Osteocyte (in vitro differentiated cells): ENCODE measurements around the gene C22orf23. TPM values are rescaled to one million over a fixed set of nuclear protein-coding genes. Genes with fewer than 3 reads are reported as not detected.

Experiments
- DNase-seq: peaks from one replicate; pipeline ENCODE4 v3.0.0; 2021; ENCODE audit warnings: mixed read lengths; ENCODE audit not compliant: unreplicated experiment; ENCODE audit errors: extremely low spot score
- H3K27ac Mint-ChIP-seq: one replicate; pipeline ENCODE4 v1.8.0; 2021; ENCODE audit warnings: mild to moderate bottlenecking, mixed read lengths; ENCODE audit not compliant: unreplicated experiment
- H3K27me3 Mint-ChIP-seq: one replicate; pipeline ENCODE4 v1.8.0; 2021; ENCODE audit warnings: mixed read lengths; ENCODE audit not compliant: unreplicated experiment
- H3K36me3 Mint-ChIP-seq: one replicate; pipeline ENCODE4 v1.8.0; 2021; ENCODE audit warnings: mixed read lengths; ENCODE audit not compliant: unreplicated experiment
- H3K4me1 Mint-ChIP-seq: one replicate; pipeline ENCODE4 v1.8.0; 2021; ENCODE audit warnings: mixed read lengths; ENCODE audit not compliant: unreplicated experiment
- H3K4me3 Mint-ChIP-seq: one replicate; pipeline ENCODE4 v1.8.0; 2021; ENCODE audit warnings: mild to moderate bottlenecking, moderate library complexity, mixed read lengths; ENCODE audit not compliant: unreplicated experiment
- H3K9me3 Mint-ChIP-seq: one replicate; pipeline ENCODE4 v1.8.0; 2021; ENCODE audit warnings: mixed read lengths; ENCODE audit not compliant: unreplicated experiment
- total RNA-seq: library from RNA; stranded (reverse); gene quantifications from 2 replicates; pipeline ENCODE4 v1.2.1, GENCODE V29; 2021
- TF ChIP-seq, protein P1 (sequence below): fragments of 200-600 bp; sonication (generic); IDR thresholded peaks from 2 replicates; pipeline ENCODE4 v1.5.0; 2021; ENCODE audit warnings: antibody characterized with exemption, mild to moderate bottlenecking, moderate library complexity

C22orf23 gene
- total RNA-seq, 1 donor from 2014 or later = not detected

DNA sequence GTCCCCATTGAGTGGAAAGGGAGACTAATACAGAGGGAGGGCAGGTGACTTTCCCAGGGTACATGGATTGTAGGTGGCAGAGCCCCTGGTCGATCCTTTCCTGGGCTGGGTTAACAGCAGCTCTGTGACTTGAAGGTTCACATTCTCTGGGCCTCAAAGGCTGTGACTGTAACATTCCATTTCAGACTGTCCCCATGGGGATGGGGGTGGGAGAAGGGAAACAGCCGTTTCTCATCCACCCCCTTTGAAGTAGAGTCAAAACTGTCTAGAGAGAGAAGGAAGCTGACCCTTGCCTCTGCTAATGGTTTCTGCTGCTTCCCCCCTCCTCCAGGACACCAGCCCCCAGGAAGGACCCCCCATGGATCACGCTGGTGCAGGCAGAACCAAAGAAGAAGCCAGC is 28.1 kb downstream of the C22orf23 start:
- H3K4me1 Mint-ChIP-seq = peaks cover 3% of the 10 kb centered on the region
- DNase-seq = no peak
- no peak overlapping the region for H3K4me3 Mint-ChIP-seq
- TF ChIP-seq, protein P1, sequence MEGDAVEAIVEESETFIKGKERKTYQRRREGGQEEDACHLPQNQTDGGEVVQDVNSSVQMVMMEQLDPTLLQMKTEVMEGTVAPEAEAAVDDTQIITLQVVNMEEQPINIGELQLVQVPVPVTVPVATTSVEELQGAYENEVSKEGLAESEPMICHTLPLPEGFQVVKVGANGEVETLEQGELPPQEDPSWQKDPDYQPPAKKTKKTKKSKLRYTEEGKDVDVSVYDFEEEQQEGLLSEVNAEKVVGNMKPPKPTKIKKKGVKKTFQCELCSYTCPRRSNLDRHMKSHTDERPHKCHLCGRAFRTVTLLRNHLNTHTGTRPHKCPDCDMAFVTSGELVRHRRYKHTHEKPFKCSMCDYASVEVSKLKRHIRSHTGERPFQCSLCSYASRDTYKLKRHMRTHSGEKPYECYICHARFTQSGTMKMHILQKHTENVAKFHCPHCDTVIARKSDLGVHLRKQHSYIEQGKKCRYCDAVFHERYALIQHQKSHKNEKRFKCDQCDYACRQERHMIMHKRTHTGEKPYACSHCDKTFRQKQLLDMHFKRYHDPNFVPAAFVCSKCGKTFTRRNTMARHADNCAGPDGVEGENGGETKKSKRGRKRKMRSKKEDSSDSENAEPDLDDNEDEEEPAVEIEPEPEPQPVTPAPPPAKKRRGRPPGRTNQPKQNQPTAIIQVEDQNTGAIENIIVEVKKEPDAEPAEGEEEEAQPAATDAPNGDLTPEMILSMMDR = no peak
- H3K9me3 Mint-ChIP-seq = no peaks in the 10 kb centered on the region
- no peak overlapping the region for H3K27ac Mint-ChIP-seq
- H3K36me3 Mint-ChIP-seq = peaks cover 18% of the 10 kb centered on the region
- H3K27me3 Mint-ChIP-seq = no peaks in the 10 kb centered on the region

DNA sequence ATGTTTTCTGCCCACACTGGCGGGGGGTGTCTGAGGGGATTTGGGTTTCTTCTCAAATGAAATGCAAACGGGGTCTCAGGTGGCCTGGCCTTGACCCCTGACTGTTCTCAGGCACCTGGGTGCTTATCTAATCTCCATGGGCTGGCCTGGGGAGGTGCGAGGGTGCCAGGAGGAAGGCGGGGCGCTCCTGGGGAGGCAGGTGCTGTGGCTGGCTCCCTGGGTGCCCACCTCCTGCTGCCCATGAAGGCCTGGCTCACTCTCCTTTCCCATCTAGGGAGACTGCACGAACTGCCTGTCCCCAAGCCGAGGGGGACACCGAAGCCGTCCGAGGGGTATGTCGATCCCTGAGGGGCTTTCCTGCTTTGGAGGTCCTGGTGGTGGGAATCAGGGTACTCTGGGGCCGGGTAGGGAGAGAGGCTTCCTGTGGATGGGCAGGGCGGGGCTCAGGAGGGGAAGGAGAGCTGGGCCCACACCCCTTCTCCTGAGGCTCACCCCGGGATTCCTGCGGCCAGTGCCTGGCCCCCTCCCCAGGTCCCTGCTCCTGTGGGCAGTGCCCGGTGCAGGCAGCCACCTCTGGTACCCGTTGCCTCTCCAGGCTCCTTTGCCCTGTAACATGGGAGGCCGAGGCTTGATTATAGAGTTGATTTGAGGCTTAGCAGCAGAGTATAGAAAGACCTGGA is 28.9 kb downstream of the C22orf23 start:
- no peak overlapping the region for H3K4me3 Mint-ChIP-seq
- no peaks in the 10 kb centered on the region for H3K27me3 Mint-ChIP-seq
- no peak for DNase-seq
- peaks cover 23% of the 10 kb centered on the region for H3K36me3 Mint-ChIP-seq
- no peaks in the 10 kb centered on the region for H3K4me1 Mint-ChIP-seq
- H3K27ac Mint-ChIP-seq = no peak overlapping the region
- TF ChIP-seq, protein P1 = no peak
- no peaks in the 10 kb centered on the region for H3K9me3 Mint-ChIP-seq

DNA sequence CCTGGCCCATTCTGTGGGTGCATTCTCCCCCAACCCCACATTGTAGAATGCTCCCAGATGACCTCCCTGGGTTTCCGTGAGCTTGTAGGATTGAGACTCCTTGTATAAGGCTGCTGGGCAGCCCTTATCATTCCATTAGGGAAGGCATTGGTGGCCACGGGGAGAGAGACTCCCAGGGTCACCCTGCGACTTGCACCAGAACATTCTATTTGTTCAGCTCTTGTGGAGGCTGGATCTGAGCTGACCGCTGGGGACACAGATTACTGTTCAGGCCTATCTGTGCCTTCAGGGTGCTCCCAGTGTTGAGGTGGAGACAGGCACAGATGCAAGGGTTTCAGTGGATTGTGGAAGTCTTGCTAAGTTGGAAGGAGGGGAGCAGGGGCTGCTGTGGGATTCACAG is 29.5 kb downstream of the C22orf23 start:
- TF ChIP-seq, protein P1 = no peak
- Mint-ChIP-seq H3K27ac (no peak overlapping the region), H3K36me3 (peaks cover 19% of the 10 kb centered on the region), H3K9me3 (no peaks in the 10 kb centered on the region), H3K27me3 (no peaks in the 10 kb centered on the region), H3K4me1 (no peaks in the 10 kb centered on the region), H3K4me3 (no peak overlapping the region)
- no peak for DNase-seq

DNA sequence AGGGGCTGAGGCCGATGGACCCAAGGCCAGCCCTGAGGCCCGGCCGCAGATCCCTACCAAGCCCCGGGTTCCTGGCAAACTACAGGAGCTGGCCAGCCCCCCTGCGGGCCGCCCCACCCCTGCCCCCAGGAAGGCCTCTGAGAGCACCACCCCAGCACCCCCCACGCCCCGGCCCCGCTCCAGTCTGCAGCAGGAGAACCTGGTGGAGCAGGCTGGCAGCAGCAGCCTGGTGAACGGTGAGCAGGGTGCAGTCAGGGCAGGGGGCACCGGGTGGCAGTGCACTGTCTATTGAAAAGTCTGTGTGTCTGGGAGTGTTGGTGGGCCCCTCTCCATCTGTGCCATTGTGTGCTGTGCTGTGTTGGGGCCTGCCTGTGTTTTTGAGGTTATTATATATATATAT is 31.2 kb downstream of the C22orf23 start:
- Mint-ChIP-seq H3K36me3 (peaks cover 9% of the 10 kb centered on the region), H3K27me3 (no peaks in the 10 kb centered on the region), H3K9me3 (no peaks in the 10 kb centered on the region), H3K4me3 (no peak overlapping the region), H3K4me1 (no peaks in the 10 kb centered on the region), H3K27ac (no peak overlapping the region)
- TF ChIP-seq, protein P1 = no peak
- DNase-seq = no peak

DNA sequence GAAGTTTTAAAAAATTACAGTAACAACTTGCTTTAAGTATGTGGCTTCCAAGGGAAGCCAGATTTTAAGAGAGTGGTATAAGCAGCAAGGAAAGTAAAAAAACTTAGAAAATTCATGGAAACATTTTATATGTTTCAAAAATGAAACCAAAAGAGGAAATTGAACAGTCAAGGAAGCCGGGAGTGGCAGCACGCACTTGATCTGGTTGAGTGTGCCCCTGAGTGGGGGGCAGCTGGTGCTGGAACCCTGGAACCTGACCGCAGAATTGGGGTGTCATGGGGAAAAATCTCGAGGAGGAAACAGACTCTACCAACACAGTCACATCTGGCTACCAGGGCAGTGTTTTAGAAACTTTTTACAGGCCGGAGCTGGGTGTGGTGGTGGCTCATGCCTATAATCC is 33.3 kb downstream of the C22orf23 start:
- DNase-seq = no peak
- Mint-ChIP-seq H3K4me1 (no peaks in the 10 kb centered on the region), H3K36me3 (peaks cover 13% of the 10 kb centered on the region), H3K27ac (peak overlapping the region; percentile 8), H3K27me3 (no peaks in the 10 kb centered on the region), H3K9me3 (no peaks in the 10 kb centered on the region), H3K4me3 (no peak overlapping the region)
- TF ChIP-seq, protein P1 = no peak
